Epithelial cell of esophagus (primary cell): ENCODE measurements around the gene SUGP2.

ENCODE experiments used
- DNase-seq: peaks from one replicate; pipeline ENCODE4 v3.0.0; 2010; ENCODE audit warnings: low read depth
- H3K4me3 ChIP-seq: 2 replicates; pipeline ENCODE4 v1.5.1; 2011; ENCODE audit warnings: mild to moderate bottlenecking, low read length, control low read depth
- CTCF ChIP-seq: IDR thresholded peaks from 2 replicates; pipeline ENCODE4 v1.5.1; 2011; ENCODE audit warnings: low read depth, mild to moderate bottlenecking, low read length, control low read depth, inconsistent platforms; ENCODE audit not compliant: insufficient read depth; ENCODE audit errors: missing control alignments

SUGP2 gene

DNA sequence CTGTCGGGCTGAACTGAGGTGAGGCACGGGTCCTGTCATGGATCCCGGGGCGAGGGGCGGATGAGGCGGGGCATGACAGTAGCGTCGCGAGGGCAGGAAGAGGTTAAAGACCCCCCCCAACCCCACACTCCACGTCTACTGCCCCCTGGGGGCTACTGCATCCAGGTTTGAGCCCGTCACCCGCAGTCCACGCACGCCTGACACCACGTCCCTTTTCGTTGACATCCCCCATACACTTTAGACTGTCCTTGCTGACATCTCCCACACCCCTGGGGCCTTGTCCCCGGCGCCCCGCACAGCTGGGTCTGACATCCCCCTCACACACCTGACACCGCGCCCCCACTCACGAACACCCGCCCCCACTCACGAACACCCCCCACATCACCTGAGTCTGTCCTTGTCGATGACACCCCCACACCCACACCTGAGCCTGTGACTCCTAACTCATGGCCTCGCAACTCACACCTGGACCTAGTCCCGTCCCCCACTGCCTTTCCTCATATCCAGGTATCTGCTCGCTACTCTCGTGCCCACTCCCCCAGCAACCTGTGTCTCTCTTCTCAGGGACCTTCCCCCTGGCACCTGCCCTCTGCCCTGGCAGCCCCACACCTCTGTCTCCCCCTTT lies 30.9 kb upstream of the SUGP2 start:
- no peak for DNase-seq
- peak; percentile 2 for TF ChIP-seq CTCF
- peak overlapping the region; percentile 60 for H3K4me3 ChIP-seq

DNA sequence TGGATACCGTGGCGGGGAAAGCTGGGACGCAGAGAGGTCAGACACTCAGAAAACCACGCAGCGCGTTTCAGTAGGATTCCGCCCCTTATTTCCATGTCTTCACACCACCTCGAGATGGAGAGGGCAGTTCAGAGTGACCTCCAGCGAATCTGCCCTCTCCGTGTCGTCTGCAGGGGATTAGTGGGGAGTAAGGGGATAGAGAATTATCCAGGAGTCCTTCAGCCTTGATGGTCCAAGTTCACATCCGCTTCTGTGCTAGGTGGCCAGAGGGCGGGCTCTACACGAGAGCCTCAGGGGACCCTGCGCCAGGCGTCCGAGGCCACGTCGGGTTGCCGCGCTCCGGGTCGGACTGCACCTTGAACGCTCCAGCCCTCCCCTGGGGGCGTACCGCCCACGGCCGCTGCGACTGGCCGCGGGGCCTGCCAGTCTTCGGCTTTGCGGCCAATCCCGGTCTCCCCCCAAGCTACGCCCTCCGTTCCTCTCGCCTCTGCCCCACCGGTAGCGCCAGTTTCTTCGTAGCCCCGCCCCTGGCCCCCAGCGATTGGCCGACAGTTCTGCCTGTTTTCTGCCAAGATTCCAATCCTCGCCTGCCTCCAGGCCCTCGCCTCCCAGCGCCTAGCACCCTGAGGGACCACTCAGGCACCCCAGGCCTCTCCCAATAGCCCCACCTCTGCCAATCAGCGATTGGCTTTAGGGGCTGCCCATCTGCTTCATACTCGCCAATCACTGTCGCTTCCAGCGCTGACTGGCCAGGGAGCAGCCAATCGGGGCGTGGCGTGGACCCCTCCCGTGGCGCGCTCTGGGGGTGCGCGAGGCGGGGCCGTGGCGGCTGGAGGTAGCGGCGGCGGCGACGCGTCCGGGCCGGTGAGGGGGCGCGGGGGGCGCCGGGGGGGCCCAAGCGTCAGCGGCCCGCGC lies 30.1 kb upstream of the SUGP2 start, which contains the start of gene SLC25A42:
Gene SLC25A42, plus strand, starts transcription at position 812 of the 915 bp plus-strand sequence. CDS start 32,131 bp downstream, outside the sequence.
- H3K4me3 ChIP-seq = peak within 1 kb of the TSS; percentile 60
- peak; percentile 99 for DNase-seq
- TF ChIP-seq CTCF = no peak

- no peak overlapping the region for H3K4me3 ChIP-seq
- DNase-seq = peak; percentile 54
- TF ChIP-seq CTCF = no peak
Measured at GRCh38 chr19:19062454-19063182, 29.3 kb upstream of the SUGP2 start.

DNA sequence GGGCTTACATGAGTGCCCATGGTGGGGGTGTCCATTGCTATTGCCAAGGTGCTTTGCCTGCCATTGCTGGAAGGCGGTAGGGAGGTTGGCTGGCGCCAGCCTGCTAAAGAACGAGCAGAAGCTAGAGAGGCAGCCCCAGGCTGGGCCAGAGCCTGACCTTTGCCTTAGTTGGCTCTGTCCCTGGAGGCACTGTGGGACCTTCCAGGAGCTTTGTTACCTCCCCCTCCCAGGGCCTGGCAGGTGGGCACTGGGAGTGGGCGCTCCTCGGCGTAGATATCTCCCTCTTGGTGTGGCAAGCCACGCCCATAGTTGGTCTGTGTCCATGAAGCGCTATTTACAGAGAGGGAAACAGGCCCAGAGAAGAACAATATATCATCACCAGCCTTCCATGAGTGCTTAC lies 28.2 kb upstream of the SUGP2 start:
- DNase-seq = no peak
- no peak for TF ChIP-seq CTCF
- no peak overlapping the region for H3K4me3 ChIP-seq

DNA sequence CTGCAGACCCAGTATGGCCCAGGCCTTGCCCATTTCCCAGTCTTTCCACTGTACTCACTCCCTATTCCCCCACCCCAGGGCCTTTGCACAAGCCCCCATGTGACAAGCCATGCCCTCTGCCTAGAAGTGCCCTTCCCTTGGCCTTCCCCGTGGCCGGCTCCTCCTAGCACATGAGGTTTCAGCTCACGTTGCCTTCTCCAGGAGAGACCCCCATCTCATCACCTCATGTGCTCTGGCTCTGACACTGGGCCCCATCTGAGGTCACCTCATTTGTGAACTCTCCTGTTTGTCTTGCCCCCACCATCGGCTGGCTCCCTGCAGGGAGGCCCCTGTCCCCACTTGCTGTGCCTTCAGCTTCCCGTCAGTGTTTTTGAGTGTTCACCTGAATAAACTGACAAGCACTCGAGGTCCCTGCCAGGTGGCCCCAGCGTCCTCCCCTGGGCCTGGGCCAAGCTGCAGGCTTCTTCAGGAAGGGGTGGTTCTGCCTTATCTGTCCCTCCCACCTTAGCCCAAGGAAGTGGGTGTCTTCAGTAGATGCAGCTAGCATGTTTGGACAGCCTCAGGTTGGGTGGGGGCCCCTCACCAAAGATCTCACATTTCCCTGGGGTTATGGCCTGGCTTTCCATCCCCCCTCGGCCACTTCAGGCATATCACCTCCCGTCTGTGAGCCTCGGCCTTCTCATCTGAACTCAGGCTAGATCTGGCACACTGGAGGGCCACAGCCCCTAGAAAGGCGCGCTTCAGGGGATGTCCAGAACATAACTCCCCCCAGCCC lies 26.7 kb upstream of the SUGP2 start:
- TF ChIP-seq CTCF = no peak
- DNase-seq = no peak
- no peak overlapping the region for H3K4me3 ChIP-seq
